Suprapubic skin (tissue), 4 donors: ENCODE results near the gene PIERCE2. TPM values are rescaled to one million over a fixed set of nuclear protein-coding genes. Genes with fewer than 3 reads are reported as not detected.
"Not testable (repeated sequence)": the region's sequence is repeated elsewhere in the genome, so short reads cannot be mapped to it uniquely, and the experiment has no call there.

ENCODE experiments used
- DNase-seq, 2 donors: peaks; one replicate each; pipeline ENCODE4 v3.0.0-alpha.2; 2019; ENCODE audit warnings: low spot score in 2 of 2
- H3K27ac ChIP-seq: fragments of 200-600 bp; sonication (generic); one replicate; pipeline ENCODE4 v1.5.1; 2019
- H3K27me3 ChIP-seq: fragments of 200-600 bp; sonication (generic); one replicate; pipeline ENCODE4 v1.5.1; 2019
- H3K36me3 ChIP-seq: fragments of 200-600 bp; sonication (generic); one replicate; pipeline ENCODE4 v1.5.1; 2019
- H3K4me1 ChIP-seq: fragments of 200-600 bp; sonication (generic); one replicate; pipeline ENCODE4 v1.5.1; 2019
- H3K4me3 ChIP-seq: fragments of 200-600 bp; sonication (generic); one replicate; pipeline ENCODE4 v1.5.1; 2019; ENCODE audit warnings: mild to moderate bottlenecking
- H3K9me3 ChIP-seq: fragments of 200-600 bp; sonication (generic); one replicate; pipeline ENCODE4 v1.5.1; 2019
- CTCF ChIP-seq, 2 donors: fragments of 200-600 bp in 1 of 2; fragments of 450-650 bp in 1 of 2; sonication (generic) in 1 of 2; IDR thresholded peaks; one replicate each; pipeline ENCODE4 v1.5.1; 2016 to 2019; ENCODE audit warnings: antibody characterized with exemption in 2 of 2, mild to moderate bottlenecking in 1 of 2, moderate library complexity in 1 of 2
- EP300 ChIP-seq: sonication (generic); formaldehyde crosslinking; IDR thresholded peaks from one replicate; pipeline ENCODE4 v1.6.1; 2017; ENCODE audit warnings: antibody characterized with exemption
- POLR2A ChIP-seq, 2 donors: fragments of 450-650 bp; IDR thresholded peaks; one replicate each; pipeline ENCODE4 v1.6.1; 2017; ENCODE audit warnings: antibody characterized with exemption in 2 of 2, mild to moderate bottlenecking in 2 of 2, moderate library complexity in 2 of 2
- POLR2AphosphoS5 ChIP-seq, 3 donors: sonication (generic); formaldehyde crosslinking; IDR thresholded peaks; one replicate each; pipeline ENCODE4 v1.6.1; 2017; ENCODE audit warnings: antibody characterized with exemption in 3 of 3
- WGBS: methylation state at CpG from one replicate; pipeline ENCODE4 v1.1.5; 2018; 5-methylcytosine and 5-hydroxymethylcytosine counted together
- total RNA-seq, 4 donors: library from RNA; depleted of rRNA; stranded (reverse); fragments of >200 nt; gene quantifications; one replicate each; pipeline ENCODE4 v1.1.0, GENCODE V29; 2016

PIERCE2 gene
- total RNA-seq, 4 donors from 2014 or later: 1.5 to 3.6 (median 2.6) TPM; not detected in 1

GRCh38 chr15:55389264-55389607, 19.1 kb upstream of the PIERCE2 start:
- Histone ChIP-seq H3K4me1 (no peaks in the 10 kb centered on the region), H3K4me3 (no peak overlapping the region), H3K27ac (no peak overlapping the region), H3K27me3 (no peaks in the 10 kb centered on the region), H3K9me3 (no peaks in the 10 kb centered on the region), H3K36me3 (peaks cover 13% of the 10 kb centered on the region)
- DNase-seq: no peak
- TF ChIP-seq EP300 (no peak), POLR2AphosphoS5 (IDR thresholded peaks at IDR 0.05) (no peak), POLR2A (IDR thresholded peaks at IDR 0.05) (no peak), CTCF (IDR thresholded peaks at IDR 0.05) (no peak)

GRCh38 chr15:55394694-55395093, 13.6 kb upstream of the PIERCE2 start:
- no peaks in the 10 kb centered on the region for H3K9me3 ChIP-seq
- no peak overlapping the region for H3K27ac ChIP-seq
- H3K4me3 ChIP-seq: no peak overlapping the region
- no peaks in the 10 kb centered on the region for H3K36me3 ChIP-seq
- no peaks in the 10 kb centered on the region for H3K27me3 ChIP-seq
- DNase-seq: no peak
- TF ChIP-seq POLR2AphosphoS5 (IDR thresholded peaks at IDR 0.05): no peak
- no peak for TF ChIP-seq CTCF (IDR thresholded peaks at IDR 0.05)
- TF ChIP-seq EP300: no peak
- TF ChIP-seq POLR2A (IDR thresholded peaks at IDR 0.05): no peak
- no peaks in the 10 kb centered on the region for H3K4me1 ChIP-seq
- 100% methylated on average over 1 of the region's 1 CpG for WGBS

- no peaks in the 10 kb centered on the region for H3K36me3 ChIP-seq
- no peaks in the 10 kb centered on the region for H3K27me3 ChIP-seq
- 94% methylated on average over 5 of the region's 5 CpGs for WGBS
- no peak for DNase-seq
- H3K4me3 ChIP-seq: no peak overlapping the region
- H3K27ac ChIP-seq: no peak overlapping the region
- no peaks in the 10 kb centered on the region for H3K9me3 ChIP-seq
- TF ChIP-seq CTCF (IDR thresholded peaks at IDR 0.05) (no peak), EP300 (no peak), POLR2A (IDR thresholded peaks at IDR 0.05) (no peak), POLR2AphosphoS5 (IDR thresholded peaks at IDR 0.05) (no peak)
- peaks cover 3% of the 10 kb centered on the region for H3K4me1 ChIP-seq
Measured at GRCh38 chr15:55398243-55398642, 10.1 kb upstream of the PIERCE2 start.

- H3K36me3 ChIP-seq, DNase-seq, H3K27ac ChIP-seq, H3K27me3 ChIP-seq, H3K4me3 ChIP-seq, H3K9me3 ChIP-seq: not testable (repeated sequence)
- peaks cover 16% of the 10 kb centered on the region for H3K4me1 ChIP-seq
- WGBS: 84% methylated on average over 8 of the region's 8 CpGs
Measured at GRCh38 chr15:55400050-55400449, 8.2 kb upstream of the PIERCE2 start.

GRCh38 chr15:55401786-55402246, 6.5 kb upstream of the PIERCE2 start:
- Histone ChIP-seq H3K27ac (no peak overlapping the region), H3K36me3 (no peaks in the 10 kb centered on the region), H3K4me1 (peaks cover 27% of the 10 kb centered on the region), H3K9me3 (no peaks in the 10 kb centered on the region), H3K27me3 (no peaks in the 10 kb centered on the region), H3K4me3 (no peak overlapping the region)
- WGBS: 91% methylated on average over 1 of the region's 1 CpG
- no peak for DNase-seq
- TF ChIP-seq POLR2AphosphoS5 (IDR thresholded peaks at IDR 0.05) (no peak), POLR2A (IDR thresholded peaks at IDR 0.05) (no peak)

GRCh38 chr15:55402707-55403106, 5.6 kb upstream of the PIERCE2 start:
- TF ChIP-seq CTCF (IDR thresholded peaks at IDR 0.05): no peak
- TF ChIP-seq POLR2AphosphoS5 (IDR thresholded peaks at IDR 0.05): no peak
- TF ChIP-seq POLR2A (IDR thresholded peaks at IDR 0.05): no peak
- no peak for TF ChIP-seq EP300
- no peak for DNase-seq
- no peak overlapping the region for H3K4me3 ChIP-seq
- no peak overlapping the region for H3K27ac ChIP-seq
- H3K4me1 ChIP-seq: peaks cover 35% of the 10 kb centered on the region
- H3K27me3 ChIP-seq: no peaks in the 10 kb centered on the region
- no peaks in the 10 kb centered on the region for H3K9me3 ChIP-seq
- H3K36me3 ChIP-seq: no peaks in the 10 kb centered on the region
